NCI-H146 treated with DMSO at 0.1 percent for 48 hours (cell line): Measurements from ENCODE around the gene UQCRFS1.
"Not testable (repeated sequence)": the region's sequence is repeated elsewhere in the genome, so short reads cannot be mapped to it uniquely, and the experiment has no call there.

Source experiments
- DNase-seq: peaks from one replicate; lab custom pipeline; 2025; ENCODE audit not compliant: unreplicated experiment; lab: John Stamatoyannopoulos, UW

UQCRFS1 gene

GRCh38 chr19:29212648-29213573 lies at the start of gene UQCRFS1:
TSS of gene UQCRFS1 (minus strand) at chr19:29213151. CDS start at chr19:29213118, 33 bp downstream.
- peak; percentile 93 for DNase-seq

GRCh38 chr19:29262085-29262484 lies 49.1 kb upstream of the UQCRFS1 start:
- no peak for DNase-seq

DNA sequence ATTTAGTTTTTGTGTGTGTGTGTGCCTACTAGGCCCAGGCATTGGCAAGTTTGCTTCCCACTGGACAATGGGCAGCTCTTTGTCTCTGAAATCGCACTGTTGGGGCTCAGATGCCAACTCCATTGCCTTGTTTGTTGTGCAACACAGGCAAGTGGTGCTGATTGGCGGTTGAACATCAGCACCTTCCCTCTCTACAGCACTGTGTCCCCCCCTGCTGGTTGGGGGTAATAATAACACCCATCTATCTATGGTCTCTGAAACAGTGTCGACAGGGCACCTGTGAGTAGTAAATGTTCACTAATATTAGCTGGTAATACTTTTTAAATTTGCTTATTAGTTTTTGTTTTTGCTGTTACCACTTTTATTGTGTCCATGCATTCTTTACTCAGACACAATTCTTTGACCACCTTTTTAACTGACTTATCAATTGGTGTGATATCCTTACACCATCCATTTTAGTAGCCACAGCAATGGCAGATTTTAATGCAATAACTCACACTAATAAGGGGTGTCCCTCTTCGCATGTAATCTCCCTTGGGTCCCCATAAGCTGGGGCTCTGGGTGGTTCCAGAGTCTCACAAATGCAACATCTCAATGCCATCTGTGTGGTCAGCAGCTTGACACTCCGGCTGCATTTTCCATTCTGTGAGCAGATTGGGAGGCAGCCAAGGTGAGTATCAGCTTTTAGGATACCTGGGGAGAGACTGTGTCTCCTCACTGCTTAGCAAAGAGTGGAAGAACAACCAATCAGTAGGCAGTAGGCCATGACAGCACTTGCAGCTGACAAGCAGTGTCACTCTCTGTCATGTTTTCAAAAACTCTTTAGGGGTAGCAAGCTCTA lies 47.7 kb upstream of the UQCRFS1 start:
- DNase-seq, result no peak

DNA sequence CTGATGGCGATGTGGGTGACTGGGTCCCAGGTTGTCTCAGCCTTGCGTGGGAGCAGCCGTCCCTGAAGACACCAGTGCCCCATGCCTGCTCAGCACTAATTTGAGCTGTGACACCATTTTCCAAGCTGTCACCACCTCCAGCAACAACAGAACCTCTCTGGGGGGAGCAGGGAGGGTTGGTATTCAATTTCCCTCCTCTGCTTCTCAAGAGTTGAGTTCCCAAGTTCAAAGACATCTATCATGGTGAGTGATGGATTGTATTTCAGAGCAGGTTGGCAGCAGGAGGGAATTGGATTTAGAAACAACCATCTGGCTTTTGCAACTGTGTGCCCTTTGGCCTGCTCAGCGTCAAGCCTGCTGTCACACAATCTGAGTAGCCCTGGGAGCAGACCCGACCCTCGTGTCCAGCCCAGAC lies 46.9 kb upstream of the UQCRFS1 start:
- no peak for DNase-seq

- DNase-seq, result no peak
Observed at GRCh38 chr19:29259153-29259552, 46.2 kb upstream of the UQCRFS1 start.

DNA sequence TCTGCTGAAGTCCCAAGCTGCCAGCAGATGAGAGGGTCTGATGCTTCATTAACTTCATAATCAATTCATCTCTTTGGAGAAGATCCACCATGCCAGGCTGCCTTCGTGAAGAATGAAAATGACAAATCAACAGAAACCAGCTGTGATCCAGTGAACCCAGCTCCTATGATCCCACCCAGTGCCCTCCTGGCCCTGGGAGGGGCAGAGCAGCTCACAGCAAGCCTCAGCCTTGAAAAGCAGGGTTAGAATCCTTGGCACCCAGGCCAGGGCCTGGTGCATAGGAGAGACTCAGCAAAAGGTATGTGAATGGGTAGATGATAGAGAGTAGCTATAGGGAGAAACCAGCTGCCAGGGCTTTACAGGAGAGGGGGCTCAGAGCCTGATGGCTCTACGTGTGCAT lies 43.6 kb upstream of the UQCRFS1 start:
- DNase-seq, result no peak

DNA sequence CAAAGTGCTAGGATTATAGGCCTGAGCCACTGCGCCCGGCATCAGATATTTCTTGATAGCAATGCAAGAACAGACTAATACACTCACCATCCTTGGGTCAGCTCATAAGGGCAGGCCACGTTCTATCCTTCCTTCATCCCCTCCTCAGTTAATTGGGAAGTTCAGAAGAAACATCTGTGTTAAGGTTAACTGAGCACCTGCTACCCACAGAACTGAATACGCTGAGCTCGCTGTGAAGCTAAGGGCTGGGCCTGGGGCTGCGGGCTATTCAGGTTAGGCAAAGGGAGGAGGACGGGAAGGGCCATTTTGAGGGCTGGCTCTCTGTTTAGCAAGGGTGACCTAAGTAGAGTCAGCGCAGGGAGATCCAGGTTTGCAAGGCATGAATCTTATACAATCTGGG lies 43.0 kb upstream of the UQCRFS1 start:
- no peak for DNase-seq

DNA sequence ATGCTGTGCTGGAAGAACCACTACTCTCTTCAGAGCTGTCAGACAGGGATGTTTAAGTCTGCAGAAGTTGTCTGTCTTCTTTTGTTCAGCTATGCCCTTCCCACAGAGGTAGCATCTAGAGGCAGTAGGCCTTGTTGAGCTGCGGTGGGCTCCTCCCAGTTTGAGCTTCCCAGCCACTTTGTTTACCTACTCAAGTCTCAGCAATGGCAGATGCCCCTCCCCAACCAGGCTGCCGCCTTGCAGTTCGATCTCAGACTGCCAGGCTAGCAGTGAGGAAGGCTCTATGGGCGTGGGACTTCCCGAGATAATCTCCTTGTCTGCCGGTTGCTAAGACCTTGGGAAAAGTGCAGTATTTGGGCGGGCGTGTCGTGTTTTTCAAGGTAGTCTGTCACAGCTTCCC lies 42.1 kb upstream of the UQCRFS1 start:
- no peak for DNase-seq

GRCh38 chr19:29249798-29250197 lies 36.8 kb upstream of the UQCRFS1 start:
- DNase-seq, result not testable (repeated sequence)

DNA sequence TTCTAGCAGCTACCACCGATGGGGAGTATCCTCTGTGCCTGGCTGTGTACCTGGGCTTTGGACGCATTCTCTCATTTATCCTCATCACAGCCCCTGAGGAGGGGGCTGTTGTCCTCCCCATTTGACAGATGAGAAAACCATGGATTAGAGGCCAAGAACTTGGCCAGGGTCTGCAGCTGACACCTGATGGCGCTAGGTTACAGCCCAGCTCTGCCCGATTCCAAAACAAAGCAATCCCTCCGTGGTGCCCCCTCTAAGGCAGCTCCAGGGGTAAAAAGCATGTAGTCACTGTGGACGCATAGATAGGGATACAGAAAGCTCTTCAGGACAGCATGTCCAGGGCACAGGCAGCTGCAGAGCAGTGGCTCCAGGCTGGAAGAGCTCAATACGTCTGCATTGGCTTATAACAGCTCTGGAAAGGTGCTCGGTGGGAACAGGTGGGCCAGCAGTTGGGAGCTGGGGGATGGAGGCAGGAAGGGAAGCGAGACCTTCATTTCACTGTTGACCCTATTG lies 35.4 kb upstream of the UQCRFS1 start:
- no peak for DNase-seq

- no peak for DNase-seq
Observed at GRCh38 chr19:29247872-29248271, 34.9 kb upstream of the UQCRFS1 start.

DNA sequence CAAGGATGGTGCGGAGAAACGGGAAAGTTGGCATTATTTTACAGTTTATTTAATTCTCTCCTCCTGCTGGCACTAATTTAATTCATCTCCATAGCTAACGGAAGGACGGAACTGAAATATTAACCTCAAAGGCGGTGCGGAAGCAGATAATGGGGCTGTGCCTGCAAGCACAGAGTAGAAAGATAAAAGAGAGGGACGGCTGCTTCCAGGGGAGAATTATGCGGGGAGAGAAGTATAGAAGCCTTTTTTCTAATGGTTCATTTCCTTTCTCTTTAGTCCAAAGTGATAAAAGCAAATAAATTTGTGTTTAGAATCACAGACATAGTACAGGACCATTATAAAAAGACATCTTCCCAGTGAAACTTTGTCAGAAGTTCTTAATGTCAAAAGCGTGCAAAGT lies 34.5 kb upstream of the UQCRFS1 start:
- DNase-seq, result no peak

GRCh38 chr19:29247051-29247450 lies 34.1 kb upstream of the UQCRFS1 start:
- no peak for DNase-seq

- DNase-seq, result no peak
Observed at GRCh38 chr19:29245215-29245614, 32.3 kb upstream of the UQCRFS1 start.

- no peak for DNase-seq
Observed at GRCh38 chr19:29241324-29241723, 28.4 kb upstream of the UQCRFS1 start.

GRCh38 chr19:29239213-29239776 lies 26.3 kb upstream of the UQCRFS1 start:
- no peak for DNase-seq

- no peak for DNase-seq
Observed at GRCh38 chr19:29233591-29233990, 20.6 kb upstream of the UQCRFS1 start.

GRCh38 chr19:29232315-29232852 lies 19.4 kb upstream of the UQCRFS1 start:
- no peak for DNase-seq

- DNase-seq, result not testable (repeated sequence)
Observed at GRCh38 chr19:29231306-29231705, 18.4 kb upstream of the UQCRFS1 start.

- no peak for DNase-seq
Observed at GRCh38 chr19:29217616-29218015, 4.7 kb upstream of the UQCRFS1 start.

GRCh38 chr19:29216021-29216420 lies 3.1 kb upstream of the UQCRFS1 start:
- no peak for DNase-seq
